Ammon's horn (tissue), 1 donor: ENCODE measurements around the gene NPC1.
A peak's percentile ranks its signal among the peaks of the same experiment; 100 is the strongest.

Experiments
- DNase-seq: peaks from one replicate; pipeline ENCODE4 v3.0.0-alpha.2; 2016; ENCODE audit warnings: low spot score

The NPC1 gene

GRCh38 chr18:23548275-23548674 lies 38.0 kb downstream of the NPC1 start:
- no peak for DNase-seq

- no peak for DNase-seq
Measured at GRCh38 chr18:23547846-23548245, 38.5 kb downstream of the NPC1 start.

- DNase-seq, result no peak
Measured at GRCh38 chr18:23547306-23547705, 39.0 kb downstream of the NPC1 start.

GRCh38 chr18:23545247-23545789 lies 41.0 kb downstream of the NPC1 start:
- DNase-seq, result no peak

GRCh38 chr18:23542461-23542860 lies 43.8 kb downstream of the NPC1 start:
- DNase-seq, result peak; percentile 34

- DNase-seq, result no peak
Measured at GRCh38 chr18:23541349-23542093, 44.8 kb downstream of the NPC1 start.

GRCh38 chr18:23540867-23541266 lies 45.4 kb downstream of the NPC1 start:
- DNase-seq, result peak; percentile 67

GRCh38 chr18:23539911-23540525 lies 46.3 kb downstream of the NPC1 start:
- no peak for DNase-seq

GRCh38 chr18:23539296-23539695 lies 47.0 kb downstream of the NPC1 start:
- no peak for DNase-seq

- no peak for DNase-seq
Measured at GRCh38 chr18:23538870-23539269, 47.4 kb downstream of the NPC1 start.

GRCh38 chr18:23538001-23538400 lies 48.3 kb downstream of the NPC1 start:
- no peak for DNase-seq

GRCh38 chr18:23537274-23537673 lies 49.0 kb downstream of the NPC1 start:
- DNase-seq, result no peak

GRCh38 chr18:23536204-23536603 lies 50.1 kb downstream of the NPC1 start:
- DNase-seq, result no peak

- DNase-seq, result no peak
Measured at GRCh38 chr18:23534276-23534675, 52.0 kb downstream of the NPC1 start.

GRCh38 chr18:23532848-23533247 lies 53.5 kb downstream of the NPC1 start:
- DNase-seq, result no peak

- no peak for DNase-seq
Measured at GRCh38 chr18:23531912-23532311, 54.4 kb downstream of the NPC1 start.

GRCh38 chr18:23530195-23530594 lies 56.1 kb downstream of the NPC1 start:
- DNase-seq, result no peak

- no peak for DNase-seq
Measured at GRCh38 chr18:23529604-23530003, 56.7 kb downstream of the NPC1 start.

- DNase-seq, result peak; percentile 35
Measured at GRCh38 chr18:23528580-23529472, 57.5 kb downstream of the NPC1 start.

- no peak for DNase-seq
Measured at GRCh38 chr18:23526501-23527063, 59.7 kb downstream of the NPC1 start.

GRCh38 chr18:23524213-23524707 lies 62.0 kb downstream of the NPC1 start:
- no peak for DNase-seq
